ENCODE data around the gene RXRG. TPM values are rescaled to one million over a fixed set of nuclear protein-coding genes. Genes with fewer than 3 reads are reported as not detected.

Gene RXRG
- total RNA-seq, 4 donors from 2014 or later: 0.17 to 1.5 TPM; not detected in 2

GRCh38 chr1:165424454-165425216 lies 20.3 kb downstream of the RXRG start:
- no peak for TF ChIP-seq CTCF (IDR thresholded peaks at IDR 0.05; ENCODE audit: low read depth)

GRCh38 chr1:165423136-165423535 lies 21.8 kb downstream of the RXRG start:
- TF ChIP-seq CTCF (IDR thresholded peaks at IDR 0.05; ENCODE audit: low read depth): no peak

GRCh38 chr1:165420655-165421054 lies 24.3 kb downstream of the RXRG start:
- TF ChIP-seq CTCF (IDR thresholded peaks at IDR 0.05; ENCODE audit: low read depth): no peak

GRCh38 chr1:165419839-165420238 lies 25.1 kb downstream of the RXRG start:
- no peak for TF ChIP-seq CTCF (IDR thresholded peaks at IDR 0.05; ENCODE audit: low read depth)

GRCh38 chr1:165418195-165418594 lies 26.7 kb downstream of the RXRG start:
- TF ChIP-seq CTCF (IDR thresholded peaks at IDR 0.05; ENCODE audit: low read depth): no peak

GRCh38 chr1:165416876-165417275 lies 28.1 kb downstream of the RXRG start:
- TF ChIP-seq CTCF (IDR thresholded peaks at IDR 0.05; ENCODE audit: low read depth): no peak

GRCh38 chr1:165415068-165415467 lies 29.9 kb downstream of the RXRG start:
- TF ChIP-seq CTCF (IDR thresholded peaks at IDR 0.05; ENCODE audit: low read depth): no peak
